ENCODE measurements around the gene CD70.

- TF ChIP-seq CTCF (IDR thresholded peaks at IDR 0.05) (no peak), EZH2 (IDR thresholded peaks at IDR 0.05; ENCODE audit: borderline replicate concordance, insufficient read depth, low read depth, low read length, poor library complexity, severe bottlenecking) (no peak)
These were observed at the start of gene CD70 for GRCh38 chr19:6590827-6591319.
